ENCODE results near the gene STX1A.

The STX1A gene

DNA sequence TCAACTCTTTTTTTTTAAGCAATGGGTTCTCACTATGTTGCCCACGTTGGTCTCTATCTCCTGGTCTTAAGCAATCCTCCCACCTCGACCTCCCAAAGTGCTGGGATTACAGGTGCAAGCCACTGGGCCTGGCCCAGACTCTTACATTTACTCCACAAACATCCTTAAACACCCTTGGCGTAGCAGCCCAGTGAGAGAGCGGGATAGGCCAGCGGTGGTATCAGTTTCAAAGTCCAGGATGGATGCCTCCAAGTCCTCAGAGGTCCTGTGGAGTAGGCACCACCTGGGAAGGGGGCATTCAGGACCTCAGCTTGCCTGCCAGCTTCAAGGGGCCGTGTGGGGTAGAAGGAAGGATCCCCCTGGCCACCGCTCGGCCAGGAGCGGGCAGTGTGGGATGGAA is 69.9 kb downstream of the STX1A start:
- DNase-seq (ENCODE audit: low read depth, low spot score) = no peak

All from brain pericyte (primary cell).